ENCODE data around the gene HIVEP1. TPM values are rescaled to one million over a fixed set of nuclear protein-coding genes. Genes with fewer than 3 reads are reported as not detected.

The HIVEP1 gene
- 127 TPM for total RNA-seq

- H3K4me3 ChIP-seq (ENCODE audit: low read length) = peak within 1 kb of the TSS; percentile 77
Measured at GRCh38 chr6:12012038-12012557, at the start of gene HIVEP1. Gene HIVEP1 (plus strand): TSS chr6:12012312. CDS start chr6:12015629, 3,317 bp downstream.

GRCh38 chr6:11963756-11964500, 48.2 kb upstream of the HIVEP1 start:
- H3K9me3 ChIP-seq (ENCODE audit: low read depth, low read length) = no peaks in the 10 kb centered on the region

More at GRCh38 chr6:12012038-12012557, at the start of gene HIVEP1:
- Histone ChIP-seq H3K4me1 (ENCODE audit: insufficient read depth, low read length) (peaks cover 23% of the 10 kb centered on the region), H3K27me3 (ENCODE audit: insufficient read depth, low read length) (no peaks in the 10 kb centered on the region), H3K9me3 (ENCODE audit: low read depth, low read length) (no peaks in the 10 kb centered on the region)

DNA sequence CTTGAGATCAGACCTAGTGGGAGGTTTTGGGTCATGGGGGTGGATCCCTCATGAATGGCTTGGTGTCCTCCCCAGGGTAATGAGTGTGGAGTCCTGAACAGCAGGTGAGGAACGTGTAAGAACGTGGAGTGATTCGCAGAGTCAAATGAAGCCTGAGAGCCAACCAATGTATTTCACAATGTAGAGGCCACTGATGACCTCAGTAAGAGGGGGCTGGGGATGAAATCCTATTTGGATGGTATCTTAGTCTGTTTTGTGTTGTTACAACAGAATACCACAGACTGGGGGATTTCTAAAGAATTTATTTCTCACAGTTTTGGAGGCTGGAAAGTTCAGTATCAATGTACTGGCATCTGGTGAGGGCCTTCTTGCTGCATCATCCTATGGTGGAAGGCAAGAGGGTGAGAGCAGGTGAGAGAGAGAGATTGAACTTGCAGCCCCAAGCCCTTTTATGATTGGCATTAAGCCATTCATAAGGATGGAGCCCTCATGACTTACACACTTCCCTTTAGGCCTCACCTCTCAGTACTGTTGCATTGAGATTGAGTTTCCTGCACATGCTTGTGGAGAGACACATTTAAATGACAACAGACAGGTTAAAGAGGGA, 47.3 kb upstream of the HIVEP1 start:
- Histone ChIP-seq H3K27me3 (ENCODE audit: insufficient read depth, low read length) (no peaks in the 10 kb centered on the region), H3K4me1 (ENCODE audit: insufficient read depth, low read length) (no peaks in the 10 kb centered on the region), H3K9me3 (ENCODE audit: low read depth, low read length) (no peaks in the 10 kb centered on the region), H3K4me3 (ENCODE audit: low read length) (no peak overlapping the region)

More at GRCh38 chr6:11963756-11964500, 48.2 kb upstream of the HIVEP1 start:
- no peaks in the 10 kb centered on the region for H3K4me1 ChIP-seq (ENCODE audit: insufficient read depth, low read length)
- no peak overlapping the region for H3K4me3 ChIP-seq (ENCODE audit: low read length)
- no peaks in the 10 kb centered on the region for H3K27me3 ChIP-seq (ENCODE audit: insufficient read depth, low read length)

GRCh38 chr6:11965499-11965898, 46.6 kb upstream of the HIVEP1 start:
- H3K27me3 ChIP-seq (ENCODE audit: insufficient read depth, low read length) = no peaks in the 10 kb centered on the region
- no peaks in the 10 kb centered on the region for H3K9me3 ChIP-seq (ENCODE audit: low read depth, low read length)
- no peak overlapping the region for H3K4me3 ChIP-seq (ENCODE audit: low read length)
- H3K4me1 ChIP-seq (ENCODE audit: insufficient read depth, low read length) = no peaks in the 10 kb centered on the region

- no peaks in the 10 kb centered on the region for H3K9me3 ChIP-seq (ENCODE audit: low read depth, low read length)
Measured at GRCh38 chr6:11968241-11968806, 43.8 kb upstream of the HIVEP1 start.

DNA sequence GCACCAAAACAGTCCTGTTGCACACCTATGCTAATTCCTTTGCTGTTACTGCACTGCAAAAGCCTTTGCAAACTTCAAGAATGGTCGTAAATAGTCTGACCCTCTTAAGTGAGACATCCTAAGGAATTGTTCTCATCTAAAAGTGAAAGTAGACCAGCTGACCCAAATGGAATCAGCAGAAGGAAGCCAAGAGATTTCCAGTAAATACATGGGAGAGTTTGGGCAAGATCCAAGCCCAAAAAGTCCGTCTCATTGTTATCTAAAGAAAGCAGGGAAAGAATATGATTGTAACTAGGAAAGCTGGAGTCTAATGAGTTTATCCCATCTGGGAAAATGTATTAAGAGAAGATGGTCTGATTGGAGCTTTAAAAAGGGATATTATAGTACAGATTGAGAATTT, 43.0 kb upstream of the HIVEP1 start:
- H3K27me3 ChIP-seq (ENCODE audit: insufficient read depth, low read length) = no peaks in the 10 kb centered on the region
- H3K4me1 ChIP-seq (ENCODE audit: insufficient read depth, low read length) = no peaks in the 10 kb centered on the region
- no peak overlapping the region for H3K4me3 ChIP-seq (ENCODE audit: low read length)
- H3K9me3 ChIP-seq (ENCODE audit: low read depth, low read length) = no peaks in the 10 kb centered on the region

More at GRCh38 chr6:11968241-11968806, 43.8 kb upstream of the HIVEP1 start:
- H3K4me1 ChIP-seq (ENCODE audit: insufficient read depth, low read length) = no peaks in the 10 kb centered on the region
- H3K27me3 ChIP-seq (ENCODE audit: insufficient read depth, low read length) = no peaks in the 10 kb centered on the region
- no peak overlapping the region for H3K4me3 ChIP-seq (ENCODE audit: low read length)

DNA sequence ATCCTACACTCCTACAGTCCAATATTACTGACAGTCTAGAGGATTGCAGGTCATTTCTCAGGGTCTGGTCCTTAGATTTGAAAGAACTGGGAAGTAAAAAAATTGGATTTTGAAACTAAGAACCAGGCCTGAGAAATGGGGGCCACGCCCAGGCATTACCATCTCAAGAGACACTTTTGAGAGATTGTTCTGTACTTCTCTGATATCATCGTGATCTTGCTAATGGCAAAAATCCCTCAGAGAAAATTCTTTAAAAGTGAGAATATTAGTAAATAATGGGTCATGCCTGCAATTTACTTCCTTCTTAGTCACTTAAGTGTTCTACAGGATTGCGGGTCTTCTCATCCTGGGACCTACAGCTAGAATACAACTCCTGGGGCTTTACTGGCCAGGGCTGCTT, 42.0 kb upstream of the HIVEP1 start:
- H3K4me3 ChIP-seq (ENCODE audit: low read length) = no peak overlapping the region
- H3K4me1 ChIP-seq (ENCODE audit: insufficient read depth, low read length) = peaks cover 2% of the 10 kb centered on the region
- H3K27me3 ChIP-seq (ENCODE audit: insufficient read depth, low read length) = no peaks in the 10 kb centered on the region
- H3K9me3 ChIP-seq (ENCODE audit: low read depth, low read length) = no peaks in the 10 kb centered on the region

GRCh38 chr6:11971154-11971553, 41.0 kb upstream of the HIVEP1 start:
- no peaks in the 10 kb centered on the region for H3K9me3 ChIP-seq (ENCODE audit: low read depth, low read length)
- no peak overlapping the region for H3K4me3 ChIP-seq (ENCODE audit: low read length)
- peaks cover 12% of the 10 kb centered on the region for H3K4me1 ChIP-seq (ENCODE audit: insufficient read depth, low read length)
- H3K27me3 ChIP-seq (ENCODE audit: insufficient read depth, low read length) = no peaks in the 10 kb centered on the region

- Histone ChIP-seq H3K9me3 (ENCODE audit: low read depth, low read length) (no peaks in the 10 kb centered on the region), H3K4me1 (ENCODE audit: insufficient read depth, low read length) (peaks cover 18% of the 10 kb centered on the region), H3K4me3 (ENCODE audit: low read length) (no peak overlapping the region), H3K27me3 (ENCODE audit: insufficient read depth, low read length) (no peaks in the 10 kb centered on the region)
Measured at GRCh38 chr6:11972270-11972669, 39.8 kb upstream of the HIVEP1 start.

DNA sequence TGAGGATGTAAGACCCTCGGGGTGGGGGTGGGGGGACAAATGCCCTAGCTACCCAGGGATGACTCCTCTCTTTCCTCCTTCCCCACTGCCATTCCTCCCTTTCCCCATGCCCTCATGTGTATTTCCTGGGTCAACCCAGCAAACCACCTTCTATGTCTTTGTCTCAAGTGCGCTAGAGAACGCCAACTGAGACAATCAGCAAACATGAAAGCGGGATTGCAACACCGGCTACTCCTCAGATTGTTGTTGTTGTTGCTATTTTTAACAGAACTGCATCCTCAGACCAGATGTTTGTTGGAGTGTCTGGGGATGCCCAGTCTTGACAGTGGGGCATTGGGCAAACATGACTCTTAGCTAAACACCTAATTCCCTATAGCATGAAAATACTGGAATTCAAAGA, 39.3 kb upstream of the HIVEP1 start:
- Histone ChIP-seq H3K4me3 (ENCODE audit: low read length) (no peak overlapping the region), H3K27me3 (ENCODE audit: insufficient read depth, low read length) (no peaks in the 10 kb centered on the region), H3K4me1 (ENCODE audit: insufficient read depth, low read length) (peaks cover 18% of the 10 kb centered on the region), H3K9me3 (ENCODE audit: low read depth, low read length) (no peaks in the 10 kb centered on the region)

GRCh38 chr6:11973238-11973637, 38.9 kb upstream of the HIVEP1 start:
- Histone ChIP-seq H3K4me1 (ENCODE audit: insufficient read depth, low read length) (peaks cover 18% of the 10 kb centered on the region), H3K27me3 (ENCODE audit: insufficient read depth, low read length) (no peaks in the 10 kb centered on the region), H3K9me3 (ENCODE audit: low read depth, low read length) (no peaks in the 10 kb centered on the region), H3K4me3 (ENCODE audit: low read length) (no peak overlapping the region)

- no peaks in the 10 kb centered on the region for H3K9me3 ChIP-seq (ENCODE audit: low read depth, low read length)
- H3K4me1 ChIP-seq (ENCODE audit: insufficient read depth, low read length) = peaks cover 18% of the 10 kb centered on the region
- H3K4me3 ChIP-seq (ENCODE audit: low read length) = no peak overlapping the region
- no peaks in the 10 kb centered on the region for H3K27me3 ChIP-seq (ENCODE audit: insufficient read depth, low read length)
Measured at GRCh38 chr6:11974089-11974488, 38.0 kb upstream of the HIVEP1 start.

- no peak overlapping the region for H3K4me3 ChIP-seq (ENCODE audit: low read length)
- no peaks in the 10 kb centered on the region for H3K27me3 ChIP-seq (ENCODE audit: insufficient read depth, low read length)
- H3K9me3 ChIP-seq (ENCODE audit: low read depth, low read length) = no peaks in the 10 kb centered on the region
- H3K4me1 ChIP-seq (ENCODE audit: insufficient read depth, low read length) = peaks cover 18% of the 10 kb centered on the region
Measured at GRCh38 chr6:11975353-11975977, 36.6 kb upstream of the HIVEP1 start.

- peaks cover 18% of the 10 kb centered on the region for H3K4me1 ChIP-seq (ENCODE audit: insufficient read depth, low read length)
- H3K9me3 ChIP-seq (ENCODE audit: low read depth, low read length) = no peaks in the 10 kb centered on the region
- H3K27me3 ChIP-seq (ENCODE audit: insufficient read depth, low read length) = no peaks in the 10 kb centered on the region
- H3K4me3 ChIP-seq (ENCODE audit: low read length) = no peak overlapping the region
Measured at GRCh38 chr6:11976489-11976888, 35.6 kb upstream of the HIVEP1 start.

DNA sequence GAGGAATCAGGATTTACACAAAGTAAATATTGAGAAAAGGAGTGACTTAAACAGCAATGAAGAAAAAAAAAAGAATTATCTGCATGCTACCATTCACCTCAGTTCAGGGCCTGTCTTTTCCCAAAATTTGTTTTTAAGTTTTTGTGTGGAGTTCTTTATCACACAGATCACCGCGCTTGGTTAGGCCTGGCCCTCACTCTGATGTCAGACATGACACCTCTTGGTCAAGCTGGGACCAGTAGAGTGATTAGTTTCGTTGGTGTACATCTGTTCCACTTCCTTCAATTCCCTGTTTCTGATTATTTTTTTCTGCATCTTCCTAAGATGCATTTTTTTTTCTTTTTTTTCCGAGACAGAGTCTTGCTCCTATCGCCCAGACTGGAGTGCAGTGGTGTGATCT, 34.9 kb upstream of the HIVEP1 start:
- Histone ChIP-seq H3K4me1 (ENCODE audit: insufficient read depth, low read length) (peaks cover 18% of the 10 kb centered on the region), H3K4me3 (ENCODE audit: low read length) (no peak overlapping the region), H3K9me3 (ENCODE audit: low read depth, low read length) (no peaks in the 10 kb centered on the region), H3K27me3 (ENCODE audit: insufficient read depth, low read length) (no peaks in the 10 kb centered on the region)
